ENCODE results near the gene CRMP1. TPM values are rescaled to one million over a fixed set of nuclear protein-coding genes. Genes with fewer than 3 reads are reported as not detected.

CRMP1 gene
- total RNA-seq, 6 donors from 2014 or later: 0.89 to 5.7 (median 2.0) TPM

- Histone ChIP-seq H3K36me3 (no peaks in the 10 kb centered on the region), H3K9me3 (no peaks in the 10 kb centered on the region), H3K4me3 (no peak overlapping the region), H3K4me1 (no peaks in the 10 kb centered on the region), H3K27me3 (no peaks in the 10 kb centered on the region), H3K27ac (no peak overlapping the region)
- DNase-seq (no peak), ATAC-seq (ENCODE audit: low FRiP score in 2 of 2) (no peak)
- TF ChIP-seq CTCF (IDR thresholded peaks at IDR 0.05) (no peak), POLR2A (IDR thresholded peaks at IDR 0.05) (no peak), POLR2AphosphoS5 (IDR thresholded peaks at IDR 0.05) (no peak), EP300 (IDR thresholded peaks at IDR 0.05) (no peak)
- WGBS, 2 donors: 34 to 42% methylated on average over 15 to 16 of the region's 16 CpGs
These were observed 28.5 kb upstream of the CRMP1 start for GRCh38 chr4:5921101-5921980.

GRCh38 chr4:5919571-5919970 is 26.7 kb upstream of the CRMP1 start:
- H3K4me3 ChIP-seq: no peak overlapping the region
- no peaks in the 10 kb centered on the region for H3K9me3 ChIP-seq
- DNase-seq (no peak), ATAC-seq (ENCODE audit: low FRiP score in 2 of 2) (no peak)
- H3K27me3 ChIP-seq: no peaks in the 10 kb centered on the region
- no peak for TF ChIP-seq POLR2AphosphoS5 (IDR thresholded peaks at IDR 0.05)
- TF ChIP-seq CTCF (IDR thresholded peaks at IDR 0.05): no peak
- TF ChIP-seq POLR2A (IDR thresholded peaks at IDR 0.05): no peak
- no peak for TF ChIP-seq EP300 (IDR thresholded peaks at IDR 0.05)
- no peak overlapping the region for H3K27ac ChIP-seq
- no peaks in the 10 kb centered on the region for H3K36me3 ChIP-seq
- WGBS, 2 donors: 88 to 92% methylated on average over 6 to 7 of the region's 7 CpGs
- no peaks in the 10 kb centered on the region for H3K4me1 ChIP-seq

- Histone ChIP-seq H3K4me1 (no peaks in the 10 kb centered on the region), H3K27ac (no peak overlapping the region), H3K4me3 (no peak overlapping the region), H3K36me3 (no peaks in the 10 kb centered on the region), H3K9me3 (no peaks in the 10 kb centered on the region), H3K27me3 (no peaks in the 10 kb centered on the region)
- 87 to 100% methylated on average over 5 to 8 of the region's 8 CpGs for WGBS, 2 donors
- DNase-seq: no peak
- no peak for ATAC-seq (ENCODE audit: low FRiP score in 2 of 2)
- TF ChIP-seq CTCF (IDR thresholded peaks at IDR 0.05) (no peak), POLR2AphosphoS5 (IDR thresholded peaks at IDR 0.05) (no peak), POLR2A (IDR thresholded peaks at IDR 0.05) (no peak), EP300 (IDR thresholded peaks at IDR 0.05) (no peak)
These were observed 26.2 kb upstream of the CRMP1 start for GRCh38 chr4:5919044-5919443.

GRCh38 chr4:5918331-5918985 is 25.6 kb upstream of the CRMP1 start:
- TF ChIP-seq POLR2AphosphoS5 (IDR thresholded peaks at IDR 0.05) (no peak), EP300 (IDR thresholded peaks at IDR 0.05) (no peak), CTCF (IDR thresholded peaks at IDR 0.05) (no peak), POLR2A (IDR thresholded peaks at IDR 0.05) (no peak)
- H3K9me3 ChIP-seq: no peaks in the 10 kb centered on the region
- H3K27ac ChIP-seq: no peak overlapping the region
- DNase-seq (no peak), ATAC-seq (ENCODE audit: low FRiP score in 2 of 2) (no peak)
- no peaks in the 10 kb centered on the region for H3K27me3 ChIP-seq
- no peaks in the 10 kb centered on the region for H3K36me3 ChIP-seq
- no peak overlapping the region for H3K4me3 ChIP-seq
- H3K4me1 ChIP-seq: no peaks in the 10 kb centered on the region
- 53 to 64% methylated on average over 7 of the region's 8 CpGs for WGBS, 2 donors

Data from upper lobe of left lung (tissue), 6 donors.